CD4-positive, alpha-beta T cell (primary cell): ENCODE data around the gene CYFIP1. TPM values are rescaled to one million over a fixed set of nuclear protein-coding genes. Genes with fewer than 3 reads are reported as not detected.

Experiments
- ATAC-seq: fragments of 200-7000 bp; cut with Tn5 transposase; one replicate; pipeline ENCODE4 v1.10.0; 2022; ENCODE audit warnings: mild to moderate bottlenecking; ENCODE audit not compliant: poor library complexity
- CTCF ChIA-PET: fragments of 350-600 bp; sonication (Branson Sonifier 250); formaldehyde crosslinking; loops from one replicate; lab custom pipeline; 2021; ENCODE audit warnings: antibody characterized with exemption, inconsistent platforms; lab: Charles Lee
- POLR2A ChIA-PET: fragments of 350-600 bp; sonication (Branson Sonifier 250); formaldehyde crosslinking; loops from one replicate; lab custom pipeline; 2021; ENCODE audit warnings: antibody characterized with exemption, inconsistent platforms; lab: Charles Lee
- DNase-seq, 14 experiments: peaks; one replicate each; pipeline ENCODE4 v3.0.0-alpha.2; 2013 to 2020; ENCODE audit warnings: mixed read lengths in 2 of 14
- H3K27ac ChIP-seq, 2 donors: one replicate each; pipeline versions ENCODE4 v1.5.1 to v1.7.0; 2013; ENCODE audit warnings: low read length in 2 of 2, low read depth in 1 of 2, mild to moderate bottlenecking in 1 of 2
- H3K27me3 ChIP-seq, 2 experiments: 1 replicate in 1 of 2; 2 replicates in 1 of 2; pipeline versions ENCODE4 v1.6.1 to v1.7.0; 2013; ENCODE audit warnings: low read length in 2 of 2, control low read depth in 1 of 2, mild to moderate bottlenecking in 1 of 2, moderate library complexity in 1 of 2; ENCODE audit not compliant: insufficient read depth in 2 of 2, control insufficient read depth in 1 of 2
- H3K36me3 ChIP-seq: one replicate; pipeline ENCODE4 v1.6.1; 2013; ENCODE audit warnings: low read length, control low read depth; ENCODE audit not compliant: insufficient read depth
- H3K4me1 ChIP-seq: one replicate; pipeline ENCODE4 v1.6.1; 2013; ENCODE audit warnings: low read length, control low read depth; ENCODE audit not compliant: insufficient read depth
- H3K4me3 ChIP-seq: one replicate; pipeline ENCODE4 v1.5.1; 2013; ENCODE audit warnings: mild to moderate bottlenecking, low read length, moderate library complexity
- H3K9me3 ChIP-seq, 2 experiments: 1 replicate in 1 of 2; 2 replicates in 1 of 2; pipeline versions ENCODE4 v1.6.1 to v1.7.0; 2013; ENCODE audit warnings: low read length in 2 of 2, mild to moderate bottlenecking in 2 of 2, control low read depth in 1 of 2, moderate library complexity in 1 of 2; ENCODE audit not compliant: control insufficient read depth in 1 of 2, insufficient read depth in 1 of 2
- H3K27ac Mint-ChIP-seq: one replicate; pipeline ENCODE4 v1.8.0; 2020; ENCODE audit warnings: mixed read lengths
- H3K27me3 Mint-ChIP-seq: one replicate; pipeline ENCODE4 v1.8.0; 2021; ENCODE audit warnings: mixed read lengths
- H3K36me3 Mint-ChIP-seq: one replicate; pipeline ENCODE4 v1.8.0; 2021; ENCODE audit warnings: low read depth, mixed read lengths
- H3K4me1 Mint-ChIP-seq: one replicate; pipeline ENCODE4 v1.8.0; 2021; ENCODE audit warnings: low read depth, mixed read lengths
- H3K4me3 Mint-ChIP-seq: one replicate; pipeline ENCODE4 v1.8.0; 2020; ENCODE audit warnings: mild to moderate bottlenecking, mixed read lengths
- H3K9me3 Mint-ChIP-seq: one replicate; pipeline ENCODE4 v1.8.0; 2020; ENCODE audit warnings: mixed read lengths
- CTCF ChIP-seq: fragments of 200-600 bp; IDR thresholded peaks from one replicate; pipeline ENCODE4 v1.8.0; 2022; ENCODE audit warnings: antibody characterized with exemption, mild to moderate bottlenecking
- intact Hi-C, 2 experiments: fragments of 100-400 bp; cut with DNase I in 1 of 2; cut with micrococcal nuclease in 1 of 2; formaldehyde crosslinking; loops; one replicate each; pipeline versions ENCODE4 v1.15.1 to v1.9.0; 2023 to 2025; cut with DNase I, micrococcal nuclease
- total RNA-seq, 174 experiments: library from RNA in 2 of 174; stranded (reverse) in 2 of 174; gene quantifications; one replicate each; pipeline ENCODE4 v1.2.3 and lab custom pipeline; 2021 to 2026

Gene CYFIP1
- total RNA-seq, 2 experiments from 2014 or later, result 3.2 to 4.4 TPM

- H3K27ac ChIP-seq, result no peak overlapping the region
- no peak for TF ChIP-seq CTCF
- ATAC-seq (no peak), DNase-seq (no peak)
- Mint-ChIP-seq H3K4me1 (no peaks in the 10 kb centered on the region), H3K4me3 (no peak overlapping the region), H3K36me3 (no peaks in the 10 kb centered on the region), H3K27ac (no peak overlapping the region), H3K9me3 (no peaks in the 10 kb centered on the region), H3K27me3 (no peaks in the 10 kb centered on the region)
- H3K4me1 ChIP-seq, result no peaks in the 10 kb centered on the region
- ChIA-PET POLR2A (no interaction called here), CTCF (no interaction called here)
- no peaks in the 10 kb centered on the region for H3K36me3 ChIP-seq
- intact Hi-C loops, result no loop called here
- H3K4me3 ChIP-seq, result no peak overlapping the region
- no peaks in the 10 kb centered on the region for H3K9me3 ChIP-seq
- H3K27me3 ChIP-seq, result no peaks in the 10 kb centered on the region
These were observed 64.2 kb downstream of the CYFIP1 start for GRCh38 chr15:22915866-22916515.

- H3K36me3 ChIP-seq, result no peaks in the 10 kb centered on the region
- H3K36me3 Mint-ChIP-seq, result no peaks in the 10 kb centered on the region
- no peak for ATAC-seq
- H3K27me3 ChIP-seq, result no peaks in the 10 kb centered on the region
- H3K27ac ChIP-seq, result no peak overlapping the region
- intact Hi-C loops, result no loop called here
- no peak overlapping the region for H3K4me3 ChIP-seq
- no peaks in the 10 kb centered on the region for H3K4me1 Mint-ChIP-seq
- no peak for DNase-seq
- H3K27ac Mint-ChIP-seq, result no peak overlapping the region
- H3K4me3 Mint-ChIP-seq, result no peak overlapping the region
- POLR2A ChIA-PET, result no interaction called here
- H3K9me3 ChIP-seq, result no peaks in the 10 kb centered on the region
- H3K4me1 ChIP-seq, result no peaks in the 10 kb centered on the region
- no peaks in the 10 kb centered on the region for H3K27me3 Mint-ChIP-seq
- CTCF ChIA-PET, result no interaction called here
- TF ChIP-seq CTCF, result no peak
- H3K9me3 Mint-ChIP-seq, result no peaks in the 10 kb centered on the region
These were observed 66.4 kb downstream of the CYFIP1 start for GRCh38 chr15:22913646-22914380.

DNA sequence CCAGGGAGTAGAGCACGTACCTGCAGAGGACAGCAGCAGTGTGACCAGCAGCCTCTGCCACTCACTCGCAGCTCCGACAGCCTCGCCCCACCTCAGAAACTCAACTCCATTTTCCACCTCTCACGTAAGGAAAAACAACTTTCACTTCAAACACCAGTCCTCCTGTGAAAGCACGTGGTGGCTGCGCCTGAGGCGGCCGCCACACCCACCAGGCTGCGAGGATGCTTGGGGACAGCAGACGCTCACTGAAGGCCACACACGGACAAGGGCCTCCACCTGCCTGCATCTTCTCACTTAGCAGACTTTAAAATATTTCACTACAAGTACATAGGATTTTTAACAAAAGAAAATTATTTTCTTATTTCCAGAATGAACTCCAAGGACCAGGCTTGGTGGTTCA, 67.9 kb downstream of the CYFIP1 start:
- no peaks in the 10 kb centered on the region for H3K27me3 ChIP-seq
- CTCF ChIA-PET, result no interaction called here
- no peak overlapping the region for H3K27ac Mint-ChIP-seq
- POLR2A ChIA-PET, result no interaction called here
- no peak for TF ChIP-seq CTCF
- no peaks in the 10 kb centered on the region for H3K4me1 ChIP-seq
- H3K36me3 ChIP-seq, result no peaks in the 10 kb centered on the region
- no peaks in the 10 kb centered on the region for H3K9me3 Mint-ChIP-seq
- no peaks in the 10 kb centered on the region for H3K4me1 Mint-ChIP-seq
- H3K4me3 ChIP-seq, result no peak overlapping the region
- intact Hi-C loops, result no loop called here
- no peaks in the 10 kb centered on the region for H3K36me3 Mint-ChIP-seq
- H3K27ac ChIP-seq, result no peak overlapping the region
- H3K4me3 Mint-ChIP-seq, result no peak overlapping the region
- no peak for ATAC-seq
- DNase-seq, result no peak
- H3K27me3 Mint-ChIP-seq, result no peaks in the 10 kb centered on the region
- H3K9me3 ChIP-seq, result no peaks in the 10 kb centered on the region
